Upper lobe of left lung (tissue), 4 donors: ENCODE results near the gene OTOP1.

Experiments
- EP300 ChIP-seq, 4 donors: sonication (generic); formaldehyde crosslinking; IDR thresholded peaks; one replicate each; pipeline ENCODE4 v1.5.1; 2017; ENCODE audit warnings: antibody characterized with exemption in 4 of 4, control low read depth in 2 of 4
- TF ChIP-seq, protein P1 (sequence below), 6 experiments: fragments of 450-650 bp in 4 of 6; fragments of 200-600 bp in 2 of 6; sonication (generic) in 2 of 6; IDR thresholded peaks; one replicate each; pipeline ENCODE4 v1.5.1; 2016 to 2019; ENCODE audit warnings: antibody characterized with exemption in 6 of 6

DNA sequence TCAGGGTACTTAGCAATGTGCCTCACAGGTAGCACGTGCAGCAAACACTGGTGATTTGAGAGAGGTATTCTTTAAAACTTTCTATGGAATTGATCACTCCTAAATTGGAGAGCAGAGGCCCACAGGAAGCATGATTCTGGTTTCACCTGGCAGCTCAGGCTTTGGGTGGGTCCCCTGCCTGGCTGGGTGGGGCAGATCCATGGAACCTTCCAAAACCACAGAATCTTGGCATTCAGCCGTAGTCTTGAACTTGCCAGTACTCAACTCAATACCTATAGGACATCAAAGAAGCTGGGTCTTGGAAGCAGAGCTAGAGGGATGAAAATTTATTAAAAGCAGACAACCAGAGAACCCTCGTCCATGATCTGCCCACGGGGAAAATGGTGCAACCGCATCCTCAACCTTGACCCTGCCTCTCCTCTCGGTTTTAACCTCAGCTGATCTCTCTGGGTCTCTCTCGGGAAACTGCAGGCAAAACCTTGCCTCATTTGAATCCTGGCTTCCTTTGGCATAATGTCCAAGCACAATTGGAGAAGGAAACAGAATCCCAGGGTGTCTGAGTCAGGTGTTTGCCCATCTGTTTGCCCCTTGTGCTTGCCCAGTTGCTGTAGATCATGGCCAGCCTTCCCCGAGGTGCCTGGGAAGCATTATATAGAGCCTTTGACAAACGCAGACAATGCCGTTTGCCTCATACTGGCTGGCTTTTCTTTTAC, 22.9 kb downstream of the OTOP1 start:
- TF ChIP-seq, protein P1, sequence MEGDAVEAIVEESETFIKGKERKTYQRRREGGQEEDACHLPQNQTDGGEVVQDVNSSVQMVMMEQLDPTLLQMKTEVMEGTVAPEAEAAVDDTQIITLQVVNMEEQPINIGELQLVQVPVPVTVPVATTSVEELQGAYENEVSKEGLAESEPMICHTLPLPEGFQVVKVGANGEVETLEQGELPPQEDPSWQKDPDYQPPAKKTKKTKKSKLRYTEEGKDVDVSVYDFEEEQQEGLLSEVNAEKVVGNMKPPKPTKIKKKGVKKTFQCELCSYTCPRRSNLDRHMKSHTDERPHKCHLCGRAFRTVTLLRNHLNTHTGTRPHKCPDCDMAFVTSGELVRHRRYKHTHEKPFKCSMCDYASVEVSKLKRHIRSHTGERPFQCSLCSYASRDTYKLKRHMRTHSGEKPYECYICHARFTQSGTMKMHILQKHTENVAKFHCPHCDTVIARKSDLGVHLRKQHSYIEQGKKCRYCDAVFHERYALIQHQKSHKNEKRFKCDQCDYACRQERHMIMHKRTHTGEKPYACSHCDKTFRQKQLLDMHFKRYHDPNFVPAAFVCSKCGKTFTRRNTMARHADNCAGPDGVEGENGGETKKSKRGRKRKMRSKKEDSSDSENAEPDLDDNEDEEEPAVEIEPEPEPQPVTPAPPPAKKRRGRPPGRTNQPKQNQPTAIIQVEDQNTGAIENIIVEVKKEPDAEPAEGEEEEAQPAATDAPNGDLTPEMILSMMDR (IDR thresholded peaks at IDR 0.05), result no peak
- TF ChIP-seq EP300 (IDR thresholded peaks at IDR 0.05), result no peak
